Measurements from ENCODE around the gene FAIM2.
"Not testable (repeated sequence)": the region's sequence is repeated elsewhere in the genome, so short reads cannot be mapped to it uniquely, and the experiment has no call there.

Gene FAIM2

DNA sequence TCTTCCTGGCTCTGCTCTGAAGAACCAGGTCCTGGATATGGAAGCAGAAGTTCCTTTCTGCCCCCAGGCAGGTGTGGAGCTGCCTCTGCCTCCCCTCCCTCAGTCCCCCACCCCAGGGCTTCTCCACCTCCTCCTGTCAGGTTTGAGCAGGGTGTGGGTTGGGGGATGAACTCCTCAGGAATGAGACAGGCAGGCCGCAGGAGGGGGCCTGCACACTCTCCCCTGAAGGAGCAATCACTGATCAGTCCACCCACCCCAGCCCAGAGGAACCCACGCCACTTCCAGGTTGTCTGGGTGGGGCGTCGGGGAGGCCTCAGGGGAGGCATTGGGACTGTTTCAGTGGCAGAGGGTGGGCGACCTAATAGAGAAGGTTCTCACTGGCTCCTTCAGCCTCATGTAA lies 26.6 kb downstream of the FAIM2 start:
- no peak for DNase-seq

DNA sequence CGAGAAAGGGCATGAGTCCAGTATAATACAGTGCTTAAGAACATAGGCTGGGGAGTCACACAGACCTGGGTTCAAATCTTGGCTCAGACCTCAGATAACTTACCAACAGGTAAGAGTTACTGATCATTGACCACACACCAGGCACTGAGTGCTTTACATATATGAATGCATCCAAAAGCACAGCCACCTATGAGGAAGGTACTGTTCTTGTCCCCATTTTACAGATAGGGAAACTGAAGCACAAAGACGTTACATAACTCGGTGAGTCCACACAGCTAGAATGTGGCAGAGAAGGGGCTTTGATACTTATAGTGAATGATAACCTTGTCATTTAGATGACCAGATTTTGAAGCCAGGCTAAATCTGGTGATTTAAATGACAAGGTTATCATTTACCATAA lies 27.6 kb downstream of the FAIM2 start:
- DNase-seq, result no peak

DNA sequence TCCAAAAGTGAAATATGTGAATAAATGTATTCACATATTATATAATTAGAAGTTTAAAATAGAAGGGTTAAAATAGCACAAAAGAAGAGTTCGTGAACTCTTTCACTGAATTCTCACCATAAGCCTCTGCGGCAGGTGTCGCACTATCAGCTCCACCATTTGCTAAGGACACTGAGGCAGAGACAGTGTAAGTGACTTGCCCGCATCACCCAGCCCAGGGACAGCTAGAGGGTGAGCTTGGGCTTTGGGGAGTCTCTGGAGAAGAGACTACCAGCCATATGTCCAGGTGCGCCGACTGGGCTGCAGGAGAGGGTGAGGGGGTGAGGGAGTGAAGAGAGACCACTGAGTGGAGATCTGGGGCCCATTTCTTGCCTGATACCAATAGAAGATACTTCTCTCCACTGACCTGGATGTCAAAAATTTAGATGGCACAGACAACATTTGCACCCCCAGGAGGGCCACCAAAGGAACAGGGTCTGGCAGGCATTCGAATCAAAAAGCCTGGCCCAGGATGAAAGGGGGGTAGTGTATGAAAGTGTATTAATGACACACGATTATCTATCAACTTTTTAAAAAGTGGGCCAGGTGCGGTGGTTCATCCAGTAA lies 28.5 kb downstream of the FAIM2 start:
- DNase-seq, result no peak

DNA sequence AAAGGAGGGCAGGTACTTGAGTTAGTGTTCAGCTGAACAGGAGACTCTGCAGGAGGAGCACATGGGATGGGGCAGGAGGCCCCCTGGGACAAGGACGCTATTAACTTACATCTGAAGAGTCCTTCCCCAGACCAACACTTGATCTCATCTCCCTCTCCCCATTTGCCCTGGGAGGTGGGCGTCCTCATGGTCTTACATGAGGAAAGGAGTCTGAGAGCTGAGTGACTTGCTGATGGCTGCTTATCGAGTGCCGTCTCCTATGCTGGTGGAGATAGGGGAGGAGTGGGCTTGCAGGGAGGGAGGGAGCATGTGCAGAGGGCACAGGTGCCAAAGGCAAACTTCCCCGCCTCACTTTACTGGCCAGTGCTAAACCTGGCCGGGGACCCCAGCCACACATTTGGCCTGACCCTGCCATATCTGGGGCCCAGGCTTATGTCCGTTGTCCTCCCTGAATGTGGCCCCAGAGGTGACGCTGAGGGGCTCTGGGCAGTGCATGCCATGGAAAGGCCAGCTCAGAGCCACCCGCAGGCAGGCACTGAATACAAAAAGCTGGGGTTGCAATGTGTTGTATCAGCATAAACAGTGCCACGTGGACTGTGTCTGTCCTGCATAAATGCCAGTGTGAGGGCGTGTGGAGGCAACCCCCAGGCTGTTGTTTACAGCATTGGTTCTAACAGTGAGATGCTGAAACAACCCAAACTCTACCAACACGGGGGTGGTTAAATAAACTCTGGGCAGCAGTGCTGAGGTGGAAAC lies 29.4 kb downstream of the FAIM2 start:
- DNase-seq, result no peak

DNA sequence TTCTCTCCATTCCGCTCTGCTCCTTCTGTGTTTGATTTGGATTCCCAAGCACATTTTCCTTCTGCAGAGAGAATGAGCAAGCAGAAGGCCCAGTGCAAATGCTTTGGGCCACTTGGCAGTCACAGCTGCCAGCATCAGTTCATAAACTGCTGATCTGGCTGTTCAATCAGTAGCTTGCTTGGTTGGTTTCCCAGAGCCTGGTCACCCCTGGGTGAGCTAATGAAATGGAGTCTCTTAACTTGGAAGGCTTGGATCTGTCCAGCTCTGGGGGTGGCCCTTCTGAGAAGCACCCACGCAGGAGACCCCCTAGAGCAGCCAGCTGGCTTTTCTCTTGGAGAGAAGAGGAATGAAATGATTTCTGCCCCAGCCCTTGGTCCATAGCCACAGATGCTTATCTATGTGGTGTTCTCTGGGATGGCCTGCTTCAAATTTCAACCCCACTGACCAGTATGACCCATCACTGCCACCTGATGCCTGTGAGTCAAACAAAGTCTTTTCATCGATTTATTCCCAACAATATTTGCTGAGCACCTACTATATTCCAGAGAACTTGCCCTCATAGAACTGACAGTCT lies 30.3 kb downstream of the FAIM2 start:
- DNase-seq, result no peak

DNA sequence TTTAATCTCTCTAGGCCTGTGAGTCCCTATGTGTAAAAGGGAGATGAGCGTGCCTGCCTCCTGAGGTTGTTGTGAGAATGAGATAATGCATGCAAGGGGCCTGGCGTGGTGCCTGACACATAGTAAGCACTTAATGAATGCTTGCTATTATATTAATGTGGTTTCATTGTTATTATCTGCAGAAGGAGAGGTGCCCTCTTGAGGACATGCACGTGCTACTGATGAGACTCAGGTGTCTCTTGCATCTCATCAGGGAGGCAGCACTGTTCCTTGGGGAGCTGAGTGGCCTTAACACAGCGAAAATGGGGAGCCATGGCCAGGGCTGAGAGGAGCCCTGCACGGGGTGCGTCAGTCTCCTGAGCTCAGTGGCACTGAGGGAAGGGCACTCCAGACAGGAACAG lies 30.9 kb downstream of the FAIM2 start:
- DNase-seq, result no peak

DNA sequence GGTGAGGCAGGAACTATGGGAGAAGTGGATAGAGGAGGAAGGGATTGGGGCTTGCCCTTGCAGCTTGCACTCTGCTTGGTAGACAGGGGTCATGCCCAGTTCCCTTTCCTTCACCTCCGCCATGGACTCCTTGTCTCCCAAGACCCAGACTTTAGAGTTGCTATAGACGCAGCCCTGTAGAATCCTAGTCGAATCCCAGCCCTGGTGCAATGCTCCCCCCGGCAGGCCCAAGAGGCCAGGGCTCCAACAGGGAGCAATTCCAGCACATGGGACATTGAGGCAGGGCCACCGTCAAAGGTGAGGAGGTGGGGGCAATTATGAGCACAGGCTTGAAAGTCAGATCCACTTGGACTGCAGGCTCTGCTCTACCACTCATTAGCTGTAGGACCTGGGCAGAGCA lies 31.3 kb downstream of the FAIM2 start:
- no peak for DNase-seq

DNA sequence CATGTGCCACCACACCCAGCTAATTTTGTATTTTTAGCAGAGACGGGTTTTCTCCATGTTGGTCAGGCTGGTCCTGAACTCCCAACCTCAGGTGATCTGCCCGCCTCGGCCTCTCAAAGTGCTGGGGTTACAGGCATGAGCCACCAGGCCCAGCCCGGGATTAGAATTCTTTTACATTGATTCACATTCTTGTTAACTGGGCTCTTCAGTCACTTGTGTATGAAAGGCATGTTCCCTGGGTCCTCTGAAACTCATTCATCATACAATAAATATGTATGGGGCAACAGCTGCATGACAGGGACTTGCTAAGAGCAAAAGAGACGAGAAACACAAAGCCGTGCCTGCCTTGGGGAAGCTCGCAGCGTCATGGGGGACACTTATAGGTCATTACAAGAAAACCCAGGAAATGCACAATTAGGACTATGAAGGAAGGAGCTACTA lies 31.9 kb downstream of the FAIM2 start:
- not testable (repeated sequence) for DNase-seq

DNA sequence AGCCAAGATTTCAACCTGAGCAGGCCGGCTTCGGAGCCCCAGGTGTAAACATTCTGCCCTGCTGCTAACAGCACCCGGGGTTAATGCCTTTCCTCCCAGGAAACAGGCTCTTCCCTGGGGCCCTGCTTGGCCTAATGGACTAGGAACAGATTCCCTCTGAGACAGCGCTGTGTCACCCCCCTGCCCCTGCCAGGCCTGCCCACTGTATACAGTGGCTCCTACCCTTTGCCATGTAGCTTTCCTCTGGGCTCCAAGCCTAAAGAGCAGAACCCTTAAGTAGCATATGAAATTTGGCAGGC lies 32.5 kb downstream of the FAIM2 start:
- DNase-seq, result no peak

DNA sequence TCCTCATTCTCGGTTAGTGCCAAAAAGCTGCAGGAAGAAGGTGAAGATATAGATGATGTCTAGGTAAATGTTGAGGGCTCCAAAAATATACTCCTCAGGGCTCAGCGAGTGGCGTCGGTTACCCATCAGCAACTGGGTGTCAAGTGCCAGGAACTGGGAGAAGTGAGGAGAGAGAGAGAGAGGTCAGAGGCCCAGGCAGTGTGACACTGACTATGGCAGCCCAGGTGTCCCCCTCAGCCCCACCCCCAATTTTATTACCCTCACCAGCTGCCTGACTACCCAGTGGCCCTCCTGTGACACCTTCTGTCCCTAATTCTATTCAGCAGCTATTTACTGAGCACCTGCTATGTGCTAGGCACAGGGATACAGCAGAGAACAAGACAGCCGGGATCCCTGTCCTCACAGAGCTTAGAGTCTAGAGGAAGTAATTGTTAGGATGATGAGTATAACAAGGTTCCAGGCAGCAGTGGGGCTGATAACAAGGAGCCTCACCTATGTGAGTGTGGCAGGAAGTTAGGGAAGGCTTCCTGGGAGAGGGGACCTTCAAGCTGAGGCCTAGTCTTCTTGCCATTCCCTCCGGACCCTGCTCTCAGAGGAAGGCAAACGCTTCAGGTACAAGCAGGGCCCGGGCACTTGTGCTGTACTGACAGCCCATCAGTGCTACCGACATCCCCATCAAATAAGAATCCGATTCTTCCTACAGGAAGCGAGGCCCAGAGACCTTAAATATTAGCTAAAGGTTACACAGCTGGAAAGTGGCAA lies 33.0 kb downstream of the FAIM2 start:
- DNase-seq, result no peak

DNA sequence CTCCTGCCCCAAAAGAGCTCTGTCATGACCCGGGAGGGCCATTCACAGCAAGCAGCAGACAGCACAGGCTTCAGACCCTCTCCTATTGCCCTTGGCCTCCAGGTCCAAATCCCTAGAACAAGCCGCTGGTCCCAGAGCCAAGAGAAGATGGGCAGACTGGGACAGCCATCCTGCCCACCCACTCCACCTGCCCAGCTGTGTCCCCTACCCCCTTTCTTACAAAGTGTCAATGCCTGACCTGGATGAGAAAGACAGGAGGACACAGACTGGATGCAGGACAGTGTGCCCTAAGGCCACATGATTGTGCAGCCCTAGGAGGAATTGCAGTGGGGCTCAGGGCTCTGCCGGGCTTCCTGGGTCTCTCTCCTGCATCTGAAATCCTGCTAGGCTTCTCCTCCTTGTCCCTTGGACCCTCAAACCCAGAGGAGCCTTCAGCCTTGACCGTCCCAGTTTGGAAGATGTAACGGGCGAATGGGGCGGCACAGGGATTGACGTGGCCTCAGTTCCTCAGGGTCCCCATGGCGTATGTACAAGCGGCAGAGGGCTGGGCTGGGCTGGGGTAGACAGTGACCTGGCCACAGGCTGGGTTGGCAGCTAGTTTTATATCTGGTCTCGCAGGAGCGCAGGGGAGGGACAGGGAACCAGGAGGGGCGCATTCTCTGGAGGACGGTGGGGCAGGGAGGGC lies 33.7 kb downstream of the FAIM2 start:
- DNase-seq, result no peak

DNA sequence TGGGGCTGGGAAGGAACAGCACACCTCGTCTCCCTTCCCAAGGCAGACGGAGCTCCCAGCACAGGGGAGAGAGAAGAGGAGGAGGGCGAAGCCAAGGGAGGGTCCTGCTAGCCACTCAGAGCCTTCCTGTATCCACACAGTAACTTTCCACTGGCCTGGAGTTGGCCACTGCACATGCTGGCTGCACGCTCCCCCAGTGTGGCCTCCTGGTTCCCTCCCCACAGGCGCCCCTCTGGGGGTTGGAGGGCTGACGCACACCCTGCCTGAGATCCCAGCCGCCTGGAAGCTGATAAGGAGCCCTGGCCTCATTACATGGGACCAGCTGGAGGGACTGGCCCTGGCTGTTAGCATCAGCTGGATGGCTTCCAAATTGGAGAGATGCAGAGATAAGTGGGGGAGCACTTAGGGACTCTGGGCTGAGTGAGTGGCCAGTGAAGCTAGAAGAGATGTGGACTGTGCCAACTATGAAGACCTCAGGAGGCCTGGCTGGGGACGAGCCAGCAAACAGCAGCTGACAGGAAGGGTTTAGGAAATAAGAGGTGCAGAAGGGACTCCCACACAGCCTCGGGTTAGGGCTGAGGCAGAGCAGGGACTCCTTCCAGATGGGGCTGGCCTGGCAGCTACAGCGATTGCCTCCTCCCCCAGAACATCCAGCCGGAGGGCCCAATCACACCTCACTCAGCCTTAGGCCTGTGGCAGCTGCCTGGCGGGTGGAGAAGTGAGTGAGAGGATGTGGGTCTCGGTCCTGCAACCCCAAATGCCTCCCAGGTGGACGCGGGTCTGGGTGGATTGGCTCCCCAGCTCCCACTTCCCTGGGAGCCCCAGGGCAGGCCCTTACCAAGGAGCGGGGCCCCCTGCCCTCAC lies 34.5 kb downstream of the FAIM2 start:
- peak; percentile 47 for DNase-seq

DNA sequence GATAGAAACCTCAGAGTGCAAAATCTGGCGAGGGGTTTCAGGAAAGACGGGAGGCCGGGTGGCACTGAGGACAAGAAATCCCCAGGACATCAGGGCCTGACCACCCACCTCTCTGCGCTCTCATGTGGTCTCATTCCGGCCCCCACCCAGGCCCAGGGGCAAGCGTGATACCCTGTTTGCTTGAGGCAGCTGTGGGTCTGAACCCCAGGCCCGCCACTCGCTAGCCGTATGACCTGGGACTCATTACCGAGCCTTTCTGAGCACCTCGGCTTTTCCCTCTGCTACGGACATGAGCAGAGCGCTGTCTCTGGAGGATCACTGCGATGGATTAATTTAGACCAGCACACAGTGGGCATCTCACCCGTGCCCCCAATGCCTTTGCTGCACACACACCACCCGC lies 35.3 kb downstream of the FAIM2 start:
- DNase-seq, result no peak

DNA sequence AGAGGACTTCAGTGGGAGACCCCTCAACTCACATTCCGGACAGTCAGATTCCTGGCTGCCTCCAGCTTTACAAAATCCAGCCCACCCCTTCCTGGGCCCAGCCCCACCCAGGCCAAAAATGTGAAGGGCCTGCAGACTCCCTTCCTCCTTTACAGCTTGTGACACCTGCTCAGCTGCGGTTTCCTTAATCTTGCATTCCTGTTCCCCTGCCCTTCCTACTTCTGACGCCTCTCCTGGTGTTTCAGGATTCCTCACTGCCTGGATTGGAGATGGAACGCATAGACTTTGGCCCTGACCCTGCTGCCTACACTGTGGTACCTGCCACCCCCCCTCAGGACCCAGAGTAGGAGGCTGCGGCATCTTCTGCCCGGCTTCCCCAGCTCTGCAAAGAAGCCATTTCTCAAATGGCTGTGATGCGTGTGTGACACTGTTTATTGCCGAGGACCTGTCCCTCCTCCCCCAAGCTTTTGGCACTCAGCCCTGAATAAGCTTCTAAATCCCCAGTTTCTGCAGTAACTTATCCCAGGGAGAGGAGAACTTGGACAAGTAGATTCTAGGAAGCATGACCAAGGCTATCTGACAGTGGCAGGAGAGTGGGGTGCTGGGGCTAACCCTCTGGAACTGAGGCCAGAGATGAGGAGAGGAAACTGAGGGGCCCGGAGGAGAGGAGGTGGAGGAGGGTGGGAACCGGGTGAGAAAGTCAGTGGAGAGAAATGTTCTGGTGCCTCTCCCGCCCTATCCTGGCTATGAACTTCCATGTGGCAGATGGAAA lies 35.9 kb downstream of the FAIM2 start:
- DNase-seq, result no peak

DNA sequence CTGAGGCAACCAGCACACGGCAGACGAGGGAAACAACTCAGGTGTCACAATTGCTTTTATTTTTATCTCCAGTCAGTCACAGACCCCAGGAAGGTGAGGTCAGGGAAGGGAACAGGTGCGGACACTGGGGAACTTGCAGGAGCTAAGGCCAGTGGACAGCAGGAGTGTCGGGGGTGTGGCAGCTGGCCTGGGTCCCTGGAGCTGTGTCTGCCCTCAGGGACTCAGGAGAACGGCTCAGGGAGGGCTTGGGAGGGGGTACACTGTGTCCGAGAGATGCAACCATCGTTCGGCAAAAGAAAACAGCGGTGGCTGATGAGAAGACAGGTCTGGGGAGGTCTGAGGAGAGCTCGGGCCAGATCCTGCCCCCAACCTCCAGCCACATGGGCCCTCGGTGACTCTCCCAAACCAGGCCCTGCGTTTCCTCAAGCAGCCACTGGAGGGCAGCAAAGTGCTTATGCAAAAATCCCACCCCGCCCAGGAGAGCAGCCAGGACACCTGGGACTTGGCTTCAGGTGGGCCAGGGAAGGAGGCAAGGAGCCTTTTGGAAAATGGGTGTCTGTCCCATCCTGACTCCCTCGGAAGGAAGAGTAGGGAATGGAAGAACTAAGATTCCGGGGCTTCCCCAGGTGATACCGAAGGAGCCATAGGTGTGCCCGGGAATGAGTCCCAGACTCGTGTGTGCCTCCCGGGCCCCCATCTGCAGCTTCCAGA lies 36.7 kb downstream of the FAIM2 start:
- DNase-seq, result no peak

DNA sequence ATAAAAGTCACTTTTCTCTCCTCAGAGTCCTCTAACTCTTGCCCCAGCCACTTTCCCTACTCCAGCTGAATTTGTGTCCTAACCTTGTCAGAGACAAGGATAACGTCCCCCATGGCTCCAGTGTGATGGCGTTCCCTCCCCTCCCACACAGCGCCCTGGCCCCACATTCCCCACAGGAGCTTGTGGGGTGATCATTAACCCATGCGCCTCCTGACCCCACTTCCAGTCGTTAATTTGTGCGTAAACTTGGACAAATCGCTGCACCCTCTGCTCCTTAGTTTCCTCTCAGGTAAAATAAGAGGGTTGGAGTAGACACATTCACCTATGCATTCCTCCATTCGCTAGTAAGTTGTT lies 37.9 kb downstream of the FAIM2 start:
- no peak for DNase-seq

DNA sequence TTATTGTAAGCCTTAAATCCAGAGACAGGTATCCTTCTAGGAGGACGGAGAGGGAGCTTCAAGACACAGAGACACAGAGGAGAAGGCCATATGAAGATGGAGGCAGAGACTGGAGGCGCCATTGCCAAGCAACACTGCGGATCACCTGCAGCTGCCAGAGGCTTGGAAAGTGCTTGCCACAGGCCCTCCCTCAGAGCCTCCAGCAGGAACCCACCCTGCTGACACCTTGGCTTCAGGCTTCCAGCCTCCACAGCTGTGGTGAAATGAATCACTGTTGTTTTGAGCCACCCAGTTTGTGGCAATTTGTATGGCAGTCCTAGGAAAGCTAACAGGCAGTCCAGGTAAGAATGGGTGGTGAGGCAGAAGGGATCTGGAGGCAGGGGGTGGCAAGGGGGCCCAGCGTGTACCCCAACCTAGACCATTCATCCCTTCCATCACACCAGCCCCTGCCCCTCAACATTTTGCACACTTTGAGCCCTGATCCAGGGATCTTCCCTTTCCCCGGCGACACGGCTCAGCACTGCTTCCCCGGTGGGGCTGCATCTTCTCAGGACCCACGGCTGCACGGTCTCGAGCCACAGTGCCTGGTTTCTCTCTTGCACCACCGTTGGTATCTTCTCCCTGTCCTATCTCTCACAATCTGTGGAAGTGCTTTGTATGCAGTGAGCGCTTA lies 38.5 kb downstream of the FAIM2 start:
- DNase-seq, result no peak

DNA sequence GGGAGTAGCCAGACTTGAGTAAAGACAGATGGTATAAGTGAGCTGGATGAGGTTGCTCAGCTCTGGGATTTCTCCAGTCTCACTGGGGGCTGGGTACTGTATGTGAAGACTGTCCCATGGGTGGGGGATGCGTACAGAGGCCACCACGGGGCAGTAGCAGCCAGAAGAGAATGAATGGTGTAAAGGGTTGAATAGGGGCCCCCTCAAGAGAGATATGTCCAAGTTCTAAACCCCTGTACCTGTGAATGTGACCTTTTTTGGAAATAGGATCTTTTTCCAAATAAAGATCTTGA lies 39.0 kb downstream of the FAIM2 start:
- DNase-seq, result no peak

DNA sequence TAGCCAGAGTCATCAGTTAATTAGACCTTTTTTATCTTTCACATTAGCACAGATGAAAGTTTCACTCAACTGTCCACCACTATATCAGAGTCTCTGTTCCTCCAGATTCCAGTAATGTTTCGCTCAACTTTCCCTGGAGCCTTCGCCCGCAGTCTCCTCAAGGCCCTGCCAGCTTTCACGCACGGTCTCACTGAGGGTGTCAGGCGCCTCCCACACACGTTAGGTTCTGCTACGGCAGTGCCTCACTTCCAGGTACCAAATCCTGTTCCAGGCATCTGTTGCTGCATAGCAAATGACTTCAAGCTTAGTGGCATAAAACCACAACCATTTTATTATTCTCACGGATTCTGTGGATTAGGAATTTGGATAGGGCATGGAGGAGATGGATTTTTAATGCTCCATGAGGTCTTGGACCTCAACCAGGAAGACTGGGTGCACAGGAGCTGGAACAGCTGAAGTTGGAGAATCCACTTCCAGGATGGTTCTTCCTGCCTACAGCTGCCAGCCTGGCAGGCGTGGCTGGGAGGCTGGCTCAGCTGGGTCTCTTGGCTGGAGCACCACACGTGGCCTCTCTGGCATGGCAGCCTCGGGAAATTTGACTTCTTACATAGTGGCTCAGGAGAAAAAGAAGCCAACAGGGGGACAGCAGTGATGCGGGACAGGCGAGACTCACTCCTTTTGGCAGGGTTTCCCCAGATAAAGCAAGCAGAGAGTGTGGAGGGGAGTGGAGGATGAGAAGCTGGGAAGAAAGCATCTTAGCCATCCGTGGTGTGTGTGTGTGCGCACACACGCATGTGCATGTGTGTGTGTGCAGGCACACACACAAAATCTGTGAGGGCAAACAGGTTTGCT lies 39.5 kb downstream of the FAIM2 start:
- DNase-seq, result no peak

DNA sequence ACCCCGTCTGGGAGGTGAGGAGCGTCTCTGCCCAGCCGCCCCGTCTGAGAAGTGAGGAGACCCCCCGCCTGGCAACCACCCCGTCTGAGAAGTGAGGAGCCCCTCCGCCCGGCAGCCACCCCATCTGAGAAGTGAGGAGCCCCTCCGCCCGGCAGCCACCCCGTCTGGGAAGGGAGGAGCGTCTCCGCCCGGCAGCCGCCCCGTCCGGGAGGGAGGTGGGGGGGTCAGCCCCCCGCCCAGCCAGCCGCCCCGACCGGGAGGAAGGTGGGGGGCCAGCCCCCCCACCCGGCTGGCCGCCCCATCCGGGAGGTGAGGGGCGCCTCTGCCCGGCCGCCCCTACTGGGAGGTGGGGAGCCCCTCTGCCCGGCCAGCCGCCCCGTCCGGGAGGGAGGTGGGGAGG lies 42.8 kb downstream of the FAIM2 start:
- not testable (repeated sequence) for DNase-seq
